Thyroid gland (tissue), 4 donors: ENCODE data around the gene MGLL. TPM values are rescaled to one million over a fixed set of nuclear protein-coding genes. Genes with fewer than 3 reads are reported as not detected.

Source experiments
- DNase-seq, 2 donors: peaks; one replicate each; pipeline ENCODE4 v3.0.0-alpha.2; 2019
- H3K27ac ChIP-seq, 3 donors: fragments of 200-600 bp; sonication (generic); 1 replicate in 2 of 3; 2 replicates in 1 of 3; pipeline ENCODE4 v1.5.1; 2016 to 2019; ENCODE audit warnings: mild to moderate bottlenecking in 1 of 3, moderate library complexity in 1 of 3
- H3K27me3 ChIP-seq: fragments of 200-600 bp; sonication (generic); one replicate; pipeline ENCODE4 v1.5.1; 2019
- H3K36me3 ChIP-seq, 2 donors: fragments of 200-600 bp; sonication (generic); one replicate each; pipeline ENCODE4 v1.5.1; 2016 to 2019
- H3K4me1 ChIP-seq, 2 donors: fragments of 200-600 bp; sonication (generic); one replicate each; pipeline ENCODE4 v1.5.1; 2017 to 2019
- H3K4me3 ChIP-seq, 3 donors: fragments of 200-600 bp; sonication (generic); replicated peaks in 1 of 3; 1 replicate in 2 of 3; 2 replicates in 1 of 3; pipeline ENCODE4 v1.5.1; 2016; ENCODE audit warnings: mild to moderate bottlenecking in 1 of 3
- H3K9me3 ChIP-seq: fragments of 200-600 bp; sonication (generic); one replicate; pipeline ENCODE4 v1.5.1; 2017
- POLR2A ChIP-seq, 2 donors: fragments of 450-650 bp; IDR thresholded peaks; one replicate each; pipeline ENCODE4 v1.6.1; 2017; ENCODE audit warnings: antibody characterized with exemption in 2 of 2, mild to moderate bottlenecking in 2 of 2, moderate library complexity in 1 of 2
- WGBS, 2 donors: methylation state at CpG; one replicate each; pipeline ENCODE4 v1.1.5; 2017; 5-methylcytosine and 5-hydroxymethylcytosine counted together
- intact Hi-C: fragments of 100-400 bp; cut with DNase I; formaldehyde crosslinking; loops from one replicate; pipeline ENCODE4 v1.15.1; 2023
- total RNA-seq, 4 donors: library from RNA; depleted of rRNA; stranded (reverse); fragments of >200 nt; gene quantifications; one replicate each; pipeline ENCODE4 v1.2.3, GENCODE V29; 2016
- TF ChIP-seq, protein P1 (sequence below), 6 experiments: fragments of 200-600 bp in 3 of 6; fragments of 450-650 bp in 3 of 6; sonication (generic) in 3 of 6; IDR thresholded peaks; one replicate each; pipeline ENCODE4 v1.5.1; 2016 to 2019; ENCODE audit warnings: antibody characterized with exemption in 6 of 6, mild to moderate bottlenecking in 2 of 6, inconsistent platforms in 1 of 6, moderate library complexity in 1 of 6

Gene MGLL
- total RNA-seq, 4 donors from 2014 or later: 12.4 to 24.7 (median 18.4) TPM

DNA sequence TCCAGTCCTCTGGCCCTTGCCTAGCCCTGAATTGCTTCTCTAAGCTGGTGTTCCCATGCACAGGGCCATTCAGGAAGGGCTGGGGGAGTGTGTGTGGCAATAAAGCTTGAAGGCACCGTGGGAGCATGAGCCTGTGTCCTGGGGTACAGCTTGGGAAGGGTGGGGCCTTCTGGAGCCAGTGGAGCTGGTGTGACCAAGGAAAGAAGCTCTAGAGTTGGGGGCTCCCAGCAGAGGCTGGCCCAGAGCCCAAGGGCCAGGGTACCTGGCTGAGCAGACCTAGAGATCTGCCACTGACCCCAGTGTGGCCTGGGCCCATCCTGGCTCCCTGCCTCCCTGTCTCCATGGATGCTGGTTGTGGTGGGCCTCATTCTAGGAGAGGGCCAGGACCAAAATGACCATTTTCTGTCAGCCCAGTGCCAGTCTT lies 141.5 kb downstream of the MGLL start:
- intact Hi-C loops: no loop called here
- Histone ChIP-seq H3K9me3 (no peaks in the 10 kb centered on the region), H3K4me1 (no peaks in the 10 kb centered on the region), H3K36me3 (no peaks in the 10 kb centered on the region), H3K27ac (no peak overlapping the region), H3K4me3 (no peak overlapping the region), H3K27me3 (no peaks in the 10 kb centered on the region)
- WGBS, 2 donors: 93 to 100% methylated on average over 1 of the region's 1 CpG
- TF ChIP-seq POLR2A (IDR thresholded peaks at IDR 0.05): no peak
- TF ChIP-seq, protein P1, sequence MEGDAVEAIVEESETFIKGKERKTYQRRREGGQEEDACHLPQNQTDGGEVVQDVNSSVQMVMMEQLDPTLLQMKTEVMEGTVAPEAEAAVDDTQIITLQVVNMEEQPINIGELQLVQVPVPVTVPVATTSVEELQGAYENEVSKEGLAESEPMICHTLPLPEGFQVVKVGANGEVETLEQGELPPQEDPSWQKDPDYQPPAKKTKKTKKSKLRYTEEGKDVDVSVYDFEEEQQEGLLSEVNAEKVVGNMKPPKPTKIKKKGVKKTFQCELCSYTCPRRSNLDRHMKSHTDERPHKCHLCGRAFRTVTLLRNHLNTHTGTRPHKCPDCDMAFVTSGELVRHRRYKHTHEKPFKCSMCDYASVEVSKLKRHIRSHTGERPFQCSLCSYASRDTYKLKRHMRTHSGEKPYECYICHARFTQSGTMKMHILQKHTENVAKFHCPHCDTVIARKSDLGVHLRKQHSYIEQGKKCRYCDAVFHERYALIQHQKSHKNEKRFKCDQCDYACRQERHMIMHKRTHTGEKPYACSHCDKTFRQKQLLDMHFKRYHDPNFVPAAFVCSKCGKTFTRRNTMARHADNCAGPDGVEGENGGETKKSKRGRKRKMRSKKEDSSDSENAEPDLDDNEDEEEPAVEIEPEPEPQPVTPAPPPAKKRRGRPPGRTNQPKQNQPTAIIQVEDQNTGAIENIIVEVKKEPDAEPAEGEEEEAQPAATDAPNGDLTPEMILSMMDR (IDR thresholded peaks at IDR 0.05): no peak
- peak in 1 of 2 donors; percentile 2 for DNase-seq

- no peaks in the 10 kb centered on the region for H3K27me3 ChIP-seq
- intact Hi-C loops: no loop called here
- TF ChIP-seq, protein P1 (IDR thresholded peaks at IDR 0.05): no peak
- no peak for TF ChIP-seq POLR2A (IDR thresholded peaks at IDR 0.05)
- H3K9me3 ChIP-seq: no peaks in the 10 kb centered on the region
- DNase-seq: peak in 1 of 2 donors; percentile 1
- H3K36me3 ChIP-seq: no peaks in the 10 kb centered on the region
- no peak overlapping the region for H3K27ac ChIP-seq
- no peak overlapping the region for H3K4me3 ChIP-seq
- no peaks in the 10 kb centered on the region for H3K4me1 ChIP-seq
- WGBS, 2 donors: 93 to 96% methylated on average over 18 to 19 of the region's 21 CpGs
Measured at GRCh38 chr3:127680146-127680661, 142.1 kb downstream of the MGLL start.

DNA sequence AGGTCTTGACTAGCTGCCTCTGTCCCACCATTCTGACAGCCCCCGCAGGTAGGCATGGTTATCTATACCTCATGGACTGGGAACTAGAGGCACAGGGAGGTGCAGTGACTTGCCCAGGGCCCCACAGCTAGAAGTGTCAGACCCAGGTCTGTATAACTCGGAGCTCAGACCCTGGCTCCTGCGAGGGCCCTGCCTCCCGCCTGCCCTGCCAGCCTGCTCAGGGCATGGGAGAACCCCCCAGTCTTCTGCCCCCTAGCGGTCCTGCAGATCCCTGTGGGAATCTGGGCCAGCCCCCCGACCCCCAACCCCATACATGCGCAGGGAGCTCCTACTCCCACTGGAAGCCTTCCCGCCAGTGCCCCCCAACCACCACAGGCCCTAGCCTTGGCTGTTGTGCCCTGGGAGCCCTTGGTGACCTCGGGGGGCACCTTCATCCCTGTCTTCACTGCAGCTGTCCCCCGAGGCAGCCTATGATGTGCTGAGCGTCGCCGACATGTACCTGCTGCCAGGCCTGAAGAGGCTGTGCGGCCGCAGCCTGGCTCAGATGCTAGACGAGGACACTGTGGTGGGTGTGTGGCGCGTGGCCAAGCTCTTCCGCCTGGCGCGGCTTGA lies 142.7 kb downstream of the MGLL start:
- TF ChIP-seq POLR2A (IDR thresholded peaks at IDR 0.05): no peak
- TF ChIP-seq, protein P1 (IDR thresholded peaks at IDR 0.05): peak in 1 of 6 experiments; percentile 11
- Histone ChIP-seq H3K4me1 (no peaks in the 10 kb centered on the region), H3K4me3 (no peak overlapping the region), H3K27me3 (no peaks in the 10 kb centered on the region), H3K27ac (no peak overlapping the region), H3K9me3 (no peaks in the 10 kb centered on the region), H3K36me3 (no peaks in the 10 kb centered on the region)
- 83 to 90% methylated on average over 9 of the region's 21 CpGs for WGBS, 2 donors
- peak in 1 of 2 donors; percentile 1 for DNase-seq
- intact Hi-C loops: no loop called here

GRCh38 chr3:127678611-127679533 lies 143.4 kb downstream of the MGLL start:
- Histone ChIP-seq H3K27ac (no peak overlapping the region), H3K27me3 (no peaks in the 10 kb centered on the region), H3K4me1 (peaks cover 2 to 3% of the 10 kb centered on the region in 2 donors), H3K9me3 (no peaks in the 10 kb centered on the region), H3K36me3 (no peaks in the 10 kb centered on the region), H3K4me3 (no peak overlapping the region)
- WGBS, 2 donors: 88% methylated on average over 8 to 12 of the region's 12 CpGs
- TF ChIP-seq, protein P1 (IDR thresholded peaks at IDR 0.05): no peak
- TF ChIP-seq POLR2A (IDR thresholded peaks at IDR 0.05): no peak
- peak in 1 of 2 donors; percentile 1 for DNase-seq
- intact Hi-C loops: no loop called here

DNA sequence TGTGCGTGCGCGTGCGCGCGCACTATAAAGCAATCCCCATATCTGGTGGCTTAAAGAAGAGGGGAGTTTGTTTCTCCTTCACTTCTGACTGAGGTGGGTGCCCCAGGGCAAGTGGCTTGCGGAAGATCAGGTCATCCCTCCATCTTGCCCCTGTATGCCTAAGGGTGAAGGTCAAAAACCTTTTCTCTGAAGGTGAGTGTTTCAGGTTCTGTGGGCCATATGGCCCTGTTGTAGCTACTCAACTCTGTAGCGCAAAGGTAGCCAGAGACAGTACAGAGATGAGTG lies 144.1 kb downstream of the MGLL start:
- no peak for DNase-seq
- Histone ChIP-seq H3K27me3 (no peaks in the 10 kb centered on the region), H3K27ac (no peak overlapping the region), H3K9me3 (no peaks in the 10 kb centered on the region), H3K4me3 (no peak overlapping the region), H3K36me3 (no peaks in the 10 kb centered on the region), H3K4me1 (peaks cover 7% of the 10 kb centered on the region in 2 donors)
- intact Hi-C loops: no loop called here
- WGBS, 2 donors: 93 to 95% methylated on average over 8 of the region's 8 CpGs
- TF ChIP-seq, protein P1 (IDR thresholded peaks at IDR 0.05): no peak
- no peak for TF ChIP-seq POLR2A (IDR thresholded peaks at IDR 0.05)
